Effector memory CD4-positive, alpha-beta T cell (primary cell): ENCODE measurements around the gene ASB18.

Source experiments
- DNase-seq, 3 donors: peaks; one replicate each; pipeline ENCODE4 v3.0.0-alpha.2; 2020
- H3K27ac ChIP-seq: 2 replicates; pipeline ENCODE4 v1.7.0; 2013; ENCODE audit warnings: mild to moderate bottlenecking, low read length, moderate library complexity; ENCODE audit not compliant: insufficient read depth, poor library complexity, severe bottlenecking
- H3K27me3 ChIP-seq: replicated peaks from 2 replicates; pipeline ENCODE4 v1.7.0; 2013; ENCODE audit warnings: mild to moderate bottlenecking, low read length; ENCODE audit not compliant: insufficient read depth, control insufficient read depth, poor library complexity, severe bottlenecking
- H3K36me3 ChIP-seq: 2 replicates; pipeline ENCODE4 v1.7.0; 2013; ENCODE audit warnings: mild to moderate bottlenecking, low read length, moderate library complexity; ENCODE audit not compliant: control insufficient read depth, insufficient read depth
- H3K4me1 ChIP-seq: 2 replicates; pipeline ENCODE4 v1.7.0; 2013; ENCODE audit warnings: low read length, mild to moderate bottlenecking; ENCODE audit not compliant: control insufficient read depth, insufficient read depth, poor library complexity, severe bottlenecking
- H3K4me3 ChIP-seq: 2 replicates; pipeline ENCODE4 v1.7.0; 2013; ENCODE audit warnings: low read length, low read depth, mild to moderate bottlenecking; ENCODE audit not compliant: insufficient read depth, poor library complexity, severe bottlenecking
- H3K9me3 ChIP-seq: 2 replicates; pipeline ENCODE4 v1.7.0; 2013; ENCODE audit warnings: mild to moderate bottlenecking, low read length, moderate library complexity; ENCODE audit not compliant: control insufficient read depth
- total RNA-seq, 3 donors: gene quantifications; one replicate each; lab custom pipeline; 2026; lab: John Stamatoyannopoulos, UW

Gene ASB18
- total RNA-seq: 0 reads per million in 3 donors

DNA sequence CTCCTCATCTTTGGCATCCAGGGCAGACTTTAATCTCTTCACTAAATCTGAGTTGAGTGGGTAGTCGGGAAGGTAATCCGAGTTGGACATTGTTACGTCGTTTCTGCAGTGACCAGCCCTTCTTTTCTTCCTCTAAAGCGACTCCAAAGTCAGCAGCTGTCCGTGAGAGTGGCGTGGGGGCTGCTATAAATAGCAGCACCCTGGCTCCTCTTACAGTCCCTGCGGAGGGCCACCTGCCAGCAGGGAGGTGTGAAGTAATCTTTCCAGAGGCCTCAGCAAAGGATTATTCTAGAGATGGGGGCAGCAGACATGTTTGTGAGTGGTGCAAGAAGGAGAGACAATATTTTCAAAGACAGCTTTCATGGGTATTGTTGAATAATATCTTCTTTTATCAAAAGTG is at the start of gene ASB18:
ASB18 (minus strand) TSS at position 151 of the 400 bp plus-strand sequence; CDS start at position 90, 61 bp downstream.
- H3K27me3 ChIP-seq: no peaks in the 10 kb centered on the region
- no peak within 1 kb of the TSS for H3K27ac ChIP-seq
- no peaks in the 10 kb centered on the region for H3K36me3 ChIP-seq
- DNase-seq: no peak
- no peaks in the 10 kb centered on the region for H3K4me1 ChIP-seq
- H3K9me3 ChIP-seq: no peaks in the 10 kb centered on the region
- H3K4me3 ChIP-seq: no peak within 1 kb of the TSS

DNA sequence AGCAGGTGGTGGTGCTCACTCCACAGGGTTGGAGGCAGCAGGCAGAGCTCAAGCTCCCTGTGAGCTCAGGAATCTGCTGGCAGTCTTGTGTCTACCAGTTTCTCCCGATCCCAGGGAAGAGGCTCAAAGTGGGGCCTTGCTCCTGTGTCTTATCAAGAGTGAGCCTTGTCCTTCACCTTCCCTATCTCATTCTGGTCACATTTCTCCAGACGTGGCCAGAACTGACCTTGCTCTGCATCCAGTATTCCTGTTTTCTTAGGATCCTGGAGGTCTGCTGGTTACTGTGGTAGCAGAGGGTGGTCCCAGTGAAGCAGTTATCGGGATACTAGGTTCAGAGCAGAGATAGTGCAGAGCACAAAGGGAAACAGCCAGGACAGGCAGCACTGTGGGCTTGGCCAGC is 47.1 kb upstream of the ASB18 start:
- Histone ChIP-seq H3K27me3 (no peaks in the 10 kb centered on the region), H3K36me3 (no peaks in the 10 kb centered on the region), H3K9me3 (peaks cover 5% of the 10 kb centered on the region), H3K4me1 (no peaks in the 10 kb centered on the region), H3K27ac (no peak overlapping the region), H3K4me3 (no peak overlapping the region)
- DNase-seq: no peak

DNA sequence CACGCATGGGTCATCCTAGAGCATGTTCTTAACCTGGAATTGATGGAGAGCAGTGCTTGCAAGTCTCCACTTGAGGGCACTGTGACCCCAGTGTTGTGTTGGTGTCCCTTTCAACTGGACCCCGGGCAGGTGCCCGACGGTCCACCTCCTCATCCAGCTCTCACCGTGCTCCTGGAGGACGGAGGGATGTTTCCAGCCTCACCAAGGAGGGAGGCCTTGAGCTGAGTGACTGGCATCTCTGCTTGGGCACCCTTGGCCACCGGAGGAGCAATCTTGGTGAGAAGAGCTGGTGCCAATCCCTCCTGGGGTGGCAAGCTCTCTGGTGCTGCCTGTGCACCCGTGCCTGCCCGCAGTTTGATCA is 45.4 kb upstream of the ASB18 start:
- no peak for DNase-seq
- H3K27ac ChIP-seq: no peak overlapping the region

GRCh38 chr2:236308855-236309668 is 44.9 kb upstream of the ASB18 start:
- no peaks in the 10 kb centered on the region for H3K36me3 ChIP-seq
- no peaks in the 10 kb centered on the region for H3K27me3 ChIP-seq
- no peak overlapping the region for H3K27ac ChIP-seq
- H3K4me1 ChIP-seq: no peaks in the 10 kb centered on the region
- peaks cover 5% of the 10 kb centered on the region for H3K9me3 ChIP-seq
- no peak for DNase-seq
- H3K4me3 ChIP-seq: no peak overlapping the region

More for the DNA sequence above, 45.4 kb upstream of the ASB18 start:
- Histone ChIP-seq H3K36me3 (no peaks in the 10 kb centered on the region), H3K4me3 (no peak overlapping the region), H3K4me1 (no peaks in the 10 kb centered on the region), H3K27me3 (no peaks in the 10 kb centered on the region), H3K9me3 (peaks cover 5% of the 10 kb centered on the region)

GRCh38 chr2:236307641-236308040 is 43.4 kb upstream of the ASB18 start:
- Histone ChIP-seq H3K27me3 (no peaks in the 10 kb centered on the region), H3K4me3 (no peak overlapping the region), H3K36me3 (no peaks in the 10 kb centered on the region), H3K4me1 (no peaks in the 10 kb centered on the region), H3K9me3 (no peaks in the 10 kb centered on the region), H3K27ac (no peak overlapping the region)
- DNase-seq: no peak

DNA sequence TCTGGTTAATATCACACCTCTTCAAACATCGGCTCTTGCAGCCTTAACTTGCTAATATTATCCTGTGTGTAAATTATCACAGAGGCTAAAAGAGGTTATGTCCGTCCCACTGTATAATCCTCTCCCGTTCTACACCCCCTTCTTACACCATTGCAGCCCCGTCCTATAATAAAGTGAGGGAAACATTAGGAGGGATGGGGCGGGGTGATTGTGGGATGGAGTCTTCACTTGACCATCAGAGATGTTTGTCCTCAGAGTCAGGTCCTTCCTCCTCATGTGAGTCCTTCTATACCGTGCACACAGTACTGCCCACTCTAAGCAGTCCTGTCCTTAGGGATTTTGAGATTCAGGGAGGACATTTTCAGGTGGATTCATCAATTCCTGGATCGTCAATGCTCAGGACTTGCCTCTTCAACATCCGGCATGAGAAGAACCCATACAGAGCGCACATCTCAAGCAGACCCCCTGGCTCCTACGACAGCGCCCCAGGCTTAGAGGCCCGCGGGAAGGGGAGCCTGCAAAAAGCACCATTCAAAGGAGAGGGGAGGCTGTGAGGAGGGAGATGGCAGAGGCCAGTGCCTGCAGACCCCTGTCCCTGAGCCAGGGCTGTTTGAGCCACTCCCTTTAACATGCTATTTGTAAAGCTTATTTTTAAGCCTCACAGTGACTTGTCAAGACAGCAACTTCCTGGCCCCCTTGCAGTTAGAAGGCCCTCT is 42.8 kb upstream of the ASB18 start:
- DNase-seq: no peak
- Histone ChIP-seq H3K9me3 (no peaks in the 10 kb centered on the region), H3K36me3 (no peaks in the 10 kb centered on the region)

GRCh38 chr2:236305964-236306605 is 41.9 kb upstream of the ASB18 start:
- no peak for DNase-seq
- no peaks in the 10 kb centered on the region for H3K4me1 ChIP-seq

More for the DNA sequence above, 42.8 kb upstream of the ASB18 start:
- Histone ChIP-seq H3K27ac (no peak overlapping the region), H3K27me3 (no peaks in the 10 kb centered on the region), H3K4me3 (no peak overlapping the region), H3K4me1 (no peaks in the 10 kb centered on the region)

DNA sequence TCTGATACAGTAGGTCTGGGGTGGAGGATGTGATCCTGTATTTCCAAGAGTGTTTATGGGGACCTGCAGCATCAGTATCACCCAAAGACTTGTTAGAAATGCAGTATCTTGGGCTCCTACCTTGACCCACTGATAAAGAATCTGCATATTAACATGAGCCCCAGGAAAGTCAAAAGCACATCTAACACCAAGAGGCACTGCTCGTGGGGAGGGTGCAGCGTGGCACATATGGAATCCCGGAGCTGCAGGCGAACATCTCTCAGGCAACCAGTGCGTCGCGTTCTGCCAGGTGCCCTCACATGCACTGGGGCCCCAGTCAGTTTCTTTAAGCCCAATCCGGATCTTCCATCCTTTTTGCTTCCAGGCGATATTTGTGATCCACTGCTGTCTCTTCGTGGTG is 41.3 kb upstream of the ASB18 start:
- Histone ChIP-seq H3K36me3 (no peaks in the 10 kb centered on the region), H3K4me1 (no peaks in the 10 kb centered on the region), H3K9me3 (no peaks in the 10 kb centered on the region), H3K27me3 (no peaks in the 10 kb centered on the region), H3K4me3 (no peak overlapping the region), H3K27ac (no peak overlapping the region)
- no peak for DNase-seq

More at GRCh38 chr2:236305964-236306605, 41.9 kb upstream of the ASB18 start:
- H3K9me3 ChIP-seq: no peaks in the 10 kb centered on the region
- H3K27ac ChIP-seq: no peak overlapping the region
- H3K27me3 ChIP-seq: no peaks in the 10 kb centered on the region
- no peak overlapping the region for H3K4me3 ChIP-seq
- no peaks in the 10 kb centered on the region for H3K36me3 ChIP-seq

DNA sequence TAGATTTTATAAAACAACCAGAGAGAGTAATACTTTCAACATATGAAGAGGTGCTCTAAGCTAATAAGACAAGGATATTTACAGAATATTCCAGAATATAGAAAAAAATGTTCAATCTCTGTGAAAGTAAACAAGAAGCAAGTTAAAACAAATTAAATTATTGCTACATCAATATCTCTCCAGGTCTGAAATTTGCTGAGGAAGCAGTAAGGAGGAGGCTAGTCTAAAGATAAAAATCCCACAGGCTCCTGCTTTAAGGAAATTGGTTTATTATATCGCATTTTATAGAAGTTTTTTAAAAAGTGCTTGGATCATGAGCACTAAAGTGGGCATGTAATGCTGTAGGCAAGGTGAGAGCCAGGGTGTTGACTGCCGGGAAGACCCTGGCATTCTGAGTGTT is 39.7 kb upstream of the ASB18 start:
- Histone ChIP-seq H3K9me3 (no peaks in the 10 kb centered on the region), H3K36me3 (no peaks in the 10 kb centered on the region), H3K4me1 (no peaks in the 10 kb centered on the region), H3K4me3 (no peak overlapping the region), H3K27ac (no peak overlapping the region), H3K27me3 (no peaks in the 10 kb centered on the region)
- no peak for DNase-seq

DNA sequence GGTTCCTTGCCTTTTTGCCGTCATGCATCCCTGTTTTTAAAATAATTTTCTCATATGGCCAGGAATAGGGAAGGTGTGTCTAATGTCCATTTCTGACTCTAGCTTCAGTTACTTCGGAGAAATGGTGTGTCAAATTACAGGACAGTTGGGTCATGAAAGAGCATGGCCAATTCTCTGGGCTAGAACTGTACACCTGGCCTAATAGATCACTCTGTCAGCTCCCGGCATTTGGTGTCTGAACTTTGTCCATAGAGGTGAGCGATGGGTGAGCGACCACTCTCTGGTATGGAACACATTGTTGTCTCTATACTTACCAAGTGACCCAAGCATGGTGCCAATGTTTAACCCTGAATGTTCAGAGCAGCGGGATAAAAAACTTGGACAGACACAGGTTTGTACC is 38.3 kb upstream of the ASB18 start:
- no peak for DNase-seq
- H3K4me3 ChIP-seq: no peak overlapping the region
- no peaks in the 10 kb centered on the region for H3K36me3 ChIP-seq
- no peaks in the 10 kb centered on the region for H3K4me1 ChIP-seq
- no peaks in the 10 kb centered on the region for H3K9me3 ChIP-seq
- no peaks in the 10 kb centered on the region for H3K27me3 ChIP-seq
- no peak overlapping the region for H3K27ac ChIP-seq
